OCI-LY7 (cell line): ENCODE results near the gene GRID2. TPM values are rescaled to one million over a fixed set of nuclear protein-coding genes. Genes with fewer than 3 reads are reported as not detected.

Source experiments
- BruUV-seq: library from RNA; stranded (reverse); fragments of 400-500 nt; replicated peaks from 2 replicates; lab custom pipeline; 2021; lab: Mats Ljungman, UMichigan
- CTCF ChIA-PET: fragments of 300-600 bp; sonication (Branson Sonifier 250); formaldehyde crosslinking; loops from one replicate; lab custom pipeline; 2022; ENCODE audit warnings: antibody characterized with exemption; ENCODE audit not compliant: unreplicated experiment; lab: Charles Lee
- POLR2A ChIA-PET: fragments of 300-600 bp; sonication (Branson Sonifier 250); formaldehyde crosslinking; loops from one replicate; lab custom pipeline; 2022; ENCODE audit warnings: antibody characterized with exemption; lab: Charles Lee
- DNase-seq: peaks from one replicate; pipeline ENCODE4 v3.0.0-alpha.2; 2015; ENCODE audit warnings: low spot score
- H2AFZ ChIP-seq: fragments of 200-600 bp; sonication (generic), shearing (Covaris generic); 2 replicates; pipeline ENCODE4 v1.6.1; 2014; ENCODE audit warnings: mild to moderate bottlenecking, antibody characterized with exemption, low read length, moderate library complexity
- H3K27ac ChIP-seq: fragments of 200-600 bp; sonication (generic); 2 replicates; pipeline ENCODE4 v1.5.1; 2014; ENCODE audit warnings: mixed run types, low read depth, mild to moderate bottlenecking, moderate library complexity, low read length, inconsistent platforms; ENCODE audit not compliant: poor library complexity, severe bottlenecking
- H3K36me3 ChIP-seq: fragments of 200-600 bp; sonication (generic); 2 replicates; pipeline ENCODE4 v1.6.1; 2014; ENCODE audit warnings: mild to moderate bottlenecking, antibody characterized with exemption, low read length, moderate library complexity, mixed read lengths; ENCODE audit not compliant: insufficient read depth
- H3K4me1 ChIP-seq: fragments of 200-600 bp; sonication (generic); 2 replicates; pipeline ENCODE4 v1.5.1; 2014; ENCODE audit warnings: mild to moderate bottlenecking, low read length; ENCODE audit not compliant: insufficient read depth, poor library complexity, severe bottlenecking
- H3K4me2 ChIP-seq: fragments of 200-600 bp; sonication (generic); 2 replicates; pipeline ENCODE4 v1.6.1; 2014; ENCODE audit warnings: mild to moderate bottlenecking, low read length
- H3K4me3 ChIP-seq: fragments of 200-600 bp; sonication (generic); 2 replicates; pipeline ENCODE4 v1.5.1; 2014; ENCODE audit warnings: mild to moderate bottlenecking, low read depth, low read length; ENCODE audit not compliant: poor library complexity, severe bottlenecking
- H3K79me2 ChIP-seq: fragments of 200-600 bp; sonication (generic); 2 replicates; pipeline ENCODE4 v1.6.1; 2016; ENCODE audit warnings: low read depth, mild to moderate bottlenecking, low read length, moderate library complexity, mixed read lengths; ENCODE audit not compliant: insufficient read depth
- H3K9me2 ChIP-seq: fragments of 200-600 bp; sonication (generic); 2 replicates; pipeline ENCODE4 v1.6.1; 2016; ENCODE audit warnings: mild to moderate bottlenecking, low read length, mixed read lengths; ENCODE audit not compliant: insufficient read depth
- H3K9me3 ChIP-seq: fragments of 200-600 bp; sonication (generic); 2 replicates; pipeline ENCODE4 v1.6.1; 2014; ENCODE audit warnings: mild to moderate bottlenecking, mixed run types, low read length, mixed read lengths
- H4K20me1 ChIP-seq: fragments of 200-600 bp; sonication (generic); 2 replicates; pipeline ENCODE4 v1.6.1; 2014; ENCODE audit warnings: mild to moderate bottlenecking, antibody characterized with exemption, low read length, moderate library complexity, mixed read lengths; ENCODE audit not compliant: insufficient read depth
- EZH2phosphoT487 ChIP-seq: fragments of 200-600 bp; sonication (generic); IDR thresholded peaks from 2 replicates; pipeline ENCODE4 v1.6.1; 2018; ENCODE audit warnings: low read depth, borderline replicate concordance, mild to moderate bottlenecking, mixed run types, antibody characterized with exemption, low read length, moderate library complexity, mixed read lengths
- intact Hi-C: fragments of 100-400 bp; cut with micrococcal nuclease; formaldehyde crosslinking; loops from one replicate; pipeline ENCODE4 v1.10.0; 2022; ENCODE audit not compliant: unreplicated experiment
- total RNA-seq, 2 experiments: library from RNA; depleted of rRNA in 1 of 2; stranded (reverse); fragments of >200 nt in 1 of 2; shearing (Covaris generic) in 1 of 2; gene quantifications; 2 replicates each; pipeline ENCODE4 v1.2.3, GENCODE V29; 2014 to 2022
- TF ChIP-seq, protein P1 (sequence below): fragments of 200-600 bp; sonication (generic); conservative IDR thresholded peaks from 2 replicates; pipeline ENCODE4 v1.5.1; 2014; ENCODE audit warnings: mild to moderate bottlenecking, antibody characterized with exemption, low read length, moderate library complexity, mixed read lengths

GRID2 gene
- total RNA-seq, 2 experiments from 2014 or later, result not detected

DNA sequence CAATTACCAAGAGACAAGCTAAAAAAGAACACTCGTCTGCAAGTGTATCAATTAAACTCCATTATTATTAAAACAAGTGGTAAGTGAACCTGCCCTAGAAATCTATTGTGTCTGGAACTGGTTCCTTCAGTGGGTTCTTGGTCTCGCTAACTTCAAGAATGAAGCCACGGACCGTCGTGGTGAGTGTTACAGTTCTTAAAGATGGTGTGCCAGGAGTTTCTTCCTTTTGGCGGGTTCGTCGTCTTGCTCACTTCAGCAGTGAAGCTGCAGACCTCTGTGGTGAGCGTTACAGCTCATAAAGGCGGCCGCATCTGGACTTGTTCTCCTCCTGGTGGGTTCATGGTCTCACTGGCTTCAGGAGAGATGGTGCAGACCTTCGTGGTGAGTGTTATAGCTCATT, 231.8 kb downstream of the GRID2 start:
- no peak overlapping the region for H2AFZ ChIP-seq
- no peak overlapping the region for H3K4me3 ChIP-seq
- H3K4me2 ChIP-seq, result no peak overlapping the region
- no peak for TF ChIP-seq EZH2phosphoT487
- TF ChIP-seq, protein P1, sequence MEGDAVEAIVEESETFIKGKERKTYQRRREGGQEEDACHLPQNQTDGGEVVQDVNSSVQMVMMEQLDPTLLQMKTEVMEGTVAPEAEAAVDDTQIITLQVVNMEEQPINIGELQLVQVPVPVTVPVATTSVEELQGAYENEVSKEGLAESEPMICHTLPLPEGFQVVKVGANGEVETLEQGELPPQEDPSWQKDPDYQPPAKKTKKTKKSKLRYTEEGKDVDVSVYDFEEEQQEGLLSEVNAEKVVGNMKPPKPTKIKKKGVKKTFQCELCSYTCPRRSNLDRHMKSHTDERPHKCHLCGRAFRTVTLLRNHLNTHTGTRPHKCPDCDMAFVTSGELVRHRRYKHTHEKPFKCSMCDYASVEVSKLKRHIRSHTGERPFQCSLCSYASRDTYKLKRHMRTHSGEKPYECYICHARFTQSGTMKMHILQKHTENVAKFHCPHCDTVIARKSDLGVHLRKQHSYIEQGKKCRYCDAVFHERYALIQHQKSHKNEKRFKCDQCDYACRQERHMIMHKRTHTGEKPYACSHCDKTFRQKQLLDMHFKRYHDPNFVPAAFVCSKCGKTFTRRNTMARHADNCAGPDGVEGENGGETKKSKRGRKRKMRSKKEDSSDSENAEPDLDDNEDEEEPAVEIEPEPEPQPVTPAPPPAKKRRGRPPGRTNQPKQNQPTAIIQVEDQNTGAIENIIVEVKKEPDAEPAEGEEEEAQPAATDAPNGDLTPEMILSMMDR, result no peak
- H3K9me2 ChIP-seq, result 0 out of 2 replicates have a peak, but pooled peaks cover 3% of the 10 kb centered on the region
- no peaks in the 10 kb centered on the region for H4K20me1 ChIP-seq
- no peaks in the 10 kb centered on the region for H3K36me3 ChIP-seq
- intact Hi-C loops, result no loop called here
- CTCF ChIA-PET, result no interaction called here
- no TSS peak for BruUV-seq
- no peaks in the 10 kb centered on the region for H3K4me1 ChIP-seq
- H3K79me2 ChIP-seq, result no peaks in the 10 kb centered on the region
- POLR2A ChIA-PET, result no interaction called here
- DNase-seq, result no peak
- H3K27ac ChIP-seq, result no peak overlapping the region
- 0 out of 2 replicates have a peak, but pooled peaks cover 3% of the 10 kb centered on the region for H3K9me3 ChIP-seq

DNA sequence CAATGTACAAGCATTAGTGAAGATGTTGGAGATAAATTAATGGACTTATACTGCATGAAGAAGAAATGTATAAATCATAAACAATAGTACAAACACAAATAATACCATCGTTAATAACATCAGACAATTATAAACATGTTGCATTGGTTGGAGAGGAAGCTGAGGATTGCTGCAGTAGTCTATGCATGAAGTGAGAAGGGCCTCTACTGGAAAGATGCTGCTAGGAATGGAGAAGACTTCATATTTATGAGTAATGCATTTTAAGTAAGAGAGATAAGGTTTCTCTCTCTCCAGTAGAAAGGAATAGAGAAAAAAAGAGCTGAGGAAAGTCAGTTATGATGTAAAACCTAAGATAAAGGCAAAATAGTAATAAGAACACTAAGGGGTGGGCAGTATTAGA, 247.8 kb downstream of the GRID2 start:
- DNase-seq, result no peak
- H3K4me3 ChIP-seq, result no peak overlapping the region
- no peaks in the 10 kb centered on the region for H3K9me2 ChIP-seq
- H2AFZ ChIP-seq, result no peak overlapping the region
- H3K4me2 ChIP-seq, result no peak overlapping the region
- no peaks in the 10 kb centered on the region for H3K79me2 ChIP-seq
- POLR2A ChIA-PET, result interaction anchor here (0.6 kb wide), 1 partner anchor 144 kb away, joined by 3 read pairs; no protein-coding TSS in a partner anchor
- H3K27ac ChIP-seq, result no peak overlapping the region
- H3K4me1 ChIP-seq, result no peaks in the 10 kb centered on the region
- H3K9me3 ChIP-seq, result no peaks in the 10 kb centered on the region
- BruUV-seq, result no TSS peak
- no peaks in the 10 kb centered on the region for H4K20me1 ChIP-seq
- CTCF ChIA-PET, result no interaction called here
- intact Hi-C loops, result no loop called here
- TF ChIP-seq, protein P1, result no peak
- TF ChIP-seq EZH2phosphoT487, result no peak
- no peaks in the 10 kb centered on the region for H3K36me3 ChIP-seq

DNA sequence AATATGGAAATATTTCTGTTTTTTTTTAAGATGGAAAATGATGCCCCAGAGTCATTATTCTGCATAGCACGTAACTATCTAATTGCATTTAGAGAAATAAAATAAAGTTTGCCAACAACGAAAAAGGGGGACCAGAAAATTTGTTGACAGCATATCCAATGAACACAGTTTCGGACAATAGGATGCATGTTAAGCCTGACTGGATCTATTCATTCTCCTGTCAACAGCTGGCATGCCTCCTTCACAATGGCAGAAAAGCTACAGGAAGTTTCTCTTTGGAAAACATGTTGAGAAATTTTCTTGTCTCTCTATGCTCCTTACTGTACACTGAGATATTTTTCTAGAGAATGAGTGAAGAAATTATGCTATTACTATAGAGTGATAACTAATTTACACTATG, 262.5 kb downstream of the GRID2 start:
- intact Hi-C loops, result no loop called here

More for the DNA sequence above, 262.5 kb downstream of the GRID2 start:
- POLR2A ChIA-PET, result no interaction called here
- TF ChIP-seq EZH2phosphoT487, result no peak
- TF ChIP-seq, protein P1, result no peak
- Histone ChIP-seq H3K27ac (no peak overlapping the region), H2AFZ (no peak overlapping the region), H4K20me1 (no peaks in the 10 kb centered on the region), H3K9me2 (no peaks in the 10 kb centered on the region), H3K4me1 (no peaks in the 10 kb centered on the region), H3K9me3 (no peaks in the 10 kb centered on the region), H3K36me3 (no peaks in the 10 kb centered on the region), H3K4me3 (no peak overlapping the region), H3K79me2 (no peaks in the 10 kb centered on the region), H3K4me2 (no peak overlapping the region)
- CTCF ChIA-PET, result no interaction called here
- DNase-seq, result no peak
- BruUV-seq, result no TSS peak
